Smooth muscle cell of the coronary artery (primary cell): ENCODE results near the gene PODXL. TPM values are rescaled to one million over a fixed set of nuclear protein-coding genes. Genes with fewer than 3 reads are reported as not detected.

Experiments
- total RNA-seq: library from RNA; depleted of rRNA; stranded (reverse); fragments of >200 nt; gene quantifications from 2 replicates; pipeline ENCODE4 v1.2.3, GENCODE V29; 2014; ENCODE audit warnings: low replicate concordance

The PODXL gene
- total RNA-seq: 2.6 and 15.6 TPM in 2 replicates

DNA sequence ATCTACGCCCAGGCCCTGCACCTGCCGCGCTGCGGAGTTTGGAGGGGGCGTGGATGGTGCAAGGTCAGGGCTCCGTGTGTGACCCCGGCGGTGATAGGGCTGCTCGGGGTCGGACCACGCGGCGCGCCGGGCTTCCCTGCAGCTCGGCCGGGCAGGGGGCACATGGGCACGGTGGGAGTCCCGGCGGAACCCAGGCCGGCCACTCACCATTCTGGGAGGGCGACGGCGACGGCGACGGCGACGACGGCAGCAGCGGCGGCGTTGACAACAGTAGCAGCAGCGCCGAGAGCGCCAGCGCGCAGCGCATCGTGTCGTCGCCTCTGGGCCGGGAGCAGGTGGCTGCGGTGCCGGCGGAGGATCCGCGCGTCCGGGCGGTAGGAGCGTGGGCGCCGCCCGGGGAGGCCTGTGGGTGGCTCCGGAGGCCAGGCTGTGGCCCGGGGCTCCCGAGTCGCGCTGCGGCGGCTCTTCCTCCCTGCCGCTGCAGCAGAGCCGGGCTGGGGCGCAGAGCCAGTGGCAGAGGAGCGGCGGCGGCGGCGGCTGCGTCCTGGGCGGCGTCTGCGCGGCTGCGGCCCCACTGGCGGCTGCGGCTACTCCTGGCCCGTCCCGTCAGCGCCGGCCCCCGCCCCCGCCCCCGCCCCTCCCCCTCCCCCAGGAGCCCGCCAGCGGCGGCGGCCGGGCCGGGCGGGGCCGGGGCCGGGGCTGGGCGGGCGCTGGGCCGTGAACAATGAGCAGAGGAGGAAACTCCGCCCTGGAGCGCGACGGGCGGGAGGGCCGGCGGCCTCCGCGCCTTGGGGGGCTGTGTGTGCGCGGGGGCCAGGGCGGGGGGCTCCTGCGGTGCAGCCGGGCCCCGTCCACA lies at the start of gene PODXL:
Gene PODXL (minus strand): TSS at position 576 of the 856 bp plus-strand sequence. CDS start 269 bp downstream, at position 307.

Other genes with a start within 250 kb of the PODXL start
- gene MKLN1, start 228.8 kb downstream of the PODXL start, total RNA-seq: 21.9 and 40.4 TPM in 2 replicates